ENCODE results near the gene YOD1.

YOD1 gene

DNA sequence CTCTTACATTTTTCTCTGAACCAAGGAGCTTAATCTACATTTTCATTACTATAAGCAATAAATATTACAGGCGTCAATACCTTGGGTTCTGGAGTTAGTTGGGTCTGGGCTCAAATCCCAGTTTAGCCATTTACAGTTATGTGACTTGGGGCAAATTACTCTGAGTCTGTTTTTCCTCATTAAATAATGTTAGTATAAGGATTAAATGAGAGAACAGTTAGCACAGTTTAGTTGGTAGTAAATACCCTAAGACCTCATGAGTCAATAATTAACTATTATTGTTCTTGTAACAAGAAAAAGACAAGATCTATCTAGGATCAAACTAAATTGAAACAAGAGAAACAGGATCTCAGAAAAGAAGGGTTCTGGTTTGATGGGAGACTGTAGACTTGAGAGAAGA lies 23.1 kb downstream of the YOD1 start:
- H3K4me1 ChIP-seq (ENCODE audit: low read depth, poor library complexity, severe bottlenecking), result no peaks in the 10 kb centered on the region
- no peaks in the 10 kb centered on the region for H4K20me1 ChIP-seq (ENCODE audit: insufficient read depth)
- no peaks in the 10 kb centered on the region for H3K36me3 ChIP-seq (ENCODE audit: insufficient read depth)
- H3K9ac ChIP-seq, result no peak overlapping the region
- H3K27me3 ChIP-seq (ENCODE audit: insufficient read depth, low read depth), result no peaks in the 10 kb centered on the region
- H3K27ac ChIP-seq, result no peak overlapping the region
- no peak overlapping the region for H2AFZ ChIP-seq (ENCODE audit: low read depth)
- no peak overlapping the region for H3K4me2 ChIP-seq
- no peak overlapping the region for H3K4me3 ChIP-seq (IDR thresholded peaks at IDR 0.05; ENCODE audit: insufficient read depth, low read depth, low read length)
- TF ChIP-seq CTCF (conservative IDR thresholded peaks at IDR 0.05; ENCODE audit: low read depth, low read length), result no peak
- no peaks in the 10 kb centered on the region for H3K79me2 ChIP-seq (ENCODE audit: insufficient read depth, low read depth)

DNA sequence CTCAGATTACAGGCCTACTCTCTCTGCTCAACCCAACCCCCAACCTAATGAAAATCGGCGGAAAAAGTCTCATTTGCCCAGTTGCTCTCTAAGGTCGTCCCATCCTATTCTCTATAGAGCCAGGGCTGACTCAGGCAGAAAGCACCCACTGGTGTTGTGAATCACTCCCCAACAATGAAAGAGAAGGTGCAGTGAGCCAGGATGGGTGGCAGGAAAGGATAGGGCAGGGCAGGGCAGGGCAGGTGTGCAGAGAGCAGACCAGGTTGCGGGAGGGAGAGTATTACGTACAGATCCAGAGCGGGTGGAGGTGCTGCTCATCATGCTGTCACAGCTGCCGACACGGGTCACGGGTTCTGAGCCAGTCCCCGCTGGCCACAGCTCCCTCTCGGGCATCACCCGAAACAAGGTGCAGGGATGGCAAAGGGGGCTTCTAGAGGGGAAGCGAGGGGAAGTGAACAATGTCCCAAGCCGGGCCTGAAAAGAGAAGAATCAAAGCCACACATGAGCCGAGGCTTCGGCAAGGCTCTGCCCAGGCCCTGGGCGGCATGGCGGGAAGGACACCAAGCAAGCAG lies 23.7 kb downstream of the YOD1 start:
- Histone ChIP-seq H3K9ac (no peak overlapping the region), H4K20me1 (ENCODE audit: insufficient read depth) (no peaks in the 10 kb centered on the region), H3K27ac (no peak overlapping the region), H3K79me2 (ENCODE audit: insufficient read depth, low read depth) (no peaks in the 10 kb centered on the region), H3K4me2 (no peak overlapping the region), H3K4me3 (IDR thresholded peaks at IDR 0.05; ENCODE audit: insufficient read depth, low read depth, low read length) (no peak overlapping the region), H3K36me3 (ENCODE audit: insufficient read depth) (no peaks in the 10 kb centered on the region), H3K4me1 (ENCODE audit: low read depth, poor library complexity, severe bottlenecking) (no peaks in the 10 kb centered on the region), H2AFZ (ENCODE audit: low read depth) (no peak overlapping the region), H3K27me3 (ENCODE audit: insufficient read depth, low read depth) (no peaks in the 10 kb centered on the region)
- no peak for TF ChIP-seq CTCF (conservative IDR thresholded peaks at IDR 0.05; ENCODE audit: low read depth, low read length)

DNA sequence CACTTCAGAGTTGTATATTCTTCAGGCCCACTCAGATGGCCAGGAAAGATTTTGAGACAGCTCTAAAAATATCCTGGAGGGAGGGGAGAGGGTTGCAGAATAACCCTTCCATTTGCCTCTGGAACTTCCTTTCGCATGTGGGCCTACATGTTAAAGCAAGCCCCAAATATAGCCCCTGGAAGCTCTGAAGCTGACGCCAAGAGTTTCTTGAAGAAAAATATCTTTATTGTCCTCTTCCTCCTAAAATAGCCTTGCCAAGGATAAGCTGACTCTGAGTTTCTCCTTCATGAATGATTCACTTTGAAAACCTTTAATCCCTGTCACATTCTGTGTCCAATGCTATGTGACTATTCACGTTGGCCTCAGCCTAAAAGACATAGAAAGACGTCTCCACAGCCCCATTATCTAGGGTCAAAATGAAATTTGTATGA lies 24.9 kb downstream of the YOD1 start:
- Histone ChIP-seq H3K27ac (no peak overlapping the region), H3K4me3 (IDR thresholded peaks at IDR 0.05; ENCODE audit: insufficient read depth, low read depth, low read length) (no peak overlapping the region), H3K27me3 (ENCODE audit: insufficient read depth, low read depth) (no peaks in the 10 kb centered on the region), H3K4me1 (ENCODE audit: low read depth, poor library complexity, severe bottlenecking) (no peaks in the 10 kb centered on the region), H4K20me1 (ENCODE audit: insufficient read depth) (no peaks in the 10 kb centered on the region), H3K36me3 (ENCODE audit: insufficient read depth) (no peaks in the 10 kb centered on the region), H3K79me2 (ENCODE audit: insufficient read depth, low read depth) (no peaks in the 10 kb centered on the region), H3K9ac (no peak overlapping the region), H2AFZ (ENCODE audit: low read depth) (no peak overlapping the region), H3K4me2 (no peak overlapping the region)
- TF ChIP-seq CTCF (conservative IDR thresholded peaks at IDR 0.05; ENCODE audit: low read depth, low read length), result no peak

- Histone ChIP-seq H3K79me2 (ENCODE audit: insufficient read depth, low read depth) (no peaks in the 10 kb centered on the region), H3K4me1 (ENCODE audit: low read depth, poor library complexity, severe bottlenecking) (no peaks in the 10 kb centered on the region), H3K4me2 (no peak overlapping the region), H3K36me3 (ENCODE audit: insufficient read depth) (no peaks in the 10 kb centered on the region), H3K4me3 (IDR thresholded peaks at IDR 0.05; ENCODE audit: insufficient read depth, low read depth, low read length) (no peak overlapping the region), H4K20me1 (ENCODE audit: insufficient read depth) (no peaks in the 10 kb centered on the region), H3K27ac (no peak overlapping the region), H3K9ac (no peak overlapping the region), H2AFZ (ENCODE audit: low read depth) (no peak overlapping the region), H3K27me3 (ENCODE audit: insufficient read depth, low read depth) (no peaks in the 10 kb centered on the region)
- no peak for TF ChIP-seq CTCF (conservative IDR thresholded peaks at IDR 0.05; ENCODE audit: low read depth, low read length)
These were observed 25.7 kb downstream of the YOD1 start for GRCh38 chr1:207025146-207025880.
